CD14-positive monocyte (primary cell): ENCODE data around the gene MYO19. TPM values are rescaled to one million over a fixed set of nuclear protein-coding genes. Genes with fewer than 3 reads are reported as not detected.
"Not testable (repeated sequence)": the region's sequence is repeated elsewhere in the genome, so short reads cannot be mapped to it uniquely, and the experiment has no call there.

Experiments
- DNase-seq, 3 donors: peaks; one replicate each; pipeline ENCODE4 v3.0.0-alpha.2; 2011 to 2022
- H2AFZ ChIP-seq: 2 replicates; pipeline ENCODE4 v1.6.0; 2012; ENCODE audit warnings: mild to moderate bottlenecking, low read depth, low read length, inconsistent platforms; ENCODE audit not compliant: insufficient read depth, poor library complexity, severe bottlenecking
- H3K27ac ChIP-seq, 2 donors: 1 replicate in 1 of 2; 2 replicates in 1 of 2; pipeline ENCODE4 v1.5.1; 2012 to 2013; ENCODE audit warnings: low read length in 2 of 2, control low read depth in 1 of 2, inconsistent platforms in 1 of 2, low read depth in 1 of 2, mild to moderate bottlenecking in 1 of 2
- H3K27me3 ChIP-seq, 2 donors: one replicate each; pipeline versions ENCODE4 v1.6.0 to v1.6.1; 2011 to 2013; ENCODE audit warnings: low read length in 2 of 2; ENCODE audit not compliant: control insufficient read depth in 2 of 2, insufficient read depth in 2 of 2
- H3K36me3 ChIP-seq, 2 donors: replicated peaks in 1 of 2; 1 replicate in 1 of 2; 2 replicates in 1 of 2; pipeline versions ENCODE4 v1.5.1 to v1.6.1; 2012 to 2013; ENCODE audit warnings: low read length in 2 of 2, control low read depth in 1 of 2, inconsistent platforms in 1 of 2, mild to moderate bottlenecking in 1 of 2; ENCODE audit not compliant: insufficient read depth in 2 of 2, control insufficient read depth in 1 of 2
- H3K4me1 ChIP-seq, 2 donors: 1 replicate in 1 of 2; 2 replicates in 1 of 2; pipeline versions ENCODE4 v1.5.1 to v1.6.1; 2012 to 2013; ENCODE audit warnings: low read length in 2 of 2, control low read depth in 1 of 2, inconsistent platforms in 1 of 2, mild to moderate bottlenecking in 1 of 2, moderate library complexity in 1 of 2; ENCODE audit not compliant: insufficient read depth in 2 of 2, control insufficient read depth in 1 of 2
- H3K4me2 ChIP-seq: replicated peaks from 2 replicates; pipeline ENCODE3; 2012; ENCODE audit warnings: low read length, moderate library complexity, mild to moderate bottlenecking; ENCODE audit not compliant: poor library complexity, severe bottlenecking; ENCODE audit errors: extremely low read depth
- H3K4me3 ChIP-seq, 3 experiments: fragments of 200-600 bp in 1 of 3; sonication (generic) in 1 of 3; replicated peaks in 1 of 3; 1 replicate in 2 of 3; 2 replicates in 1 of 3; pipeline ENCODE4 v1.5.1; 2011 to 2013; ENCODE audit warnings: low read length in 3 of 3, mild to moderate bottlenecking in 3 of 3, control low read depth in 2 of 3, low read depth in 2 of 3, inconsistent platforms in 1 of 3, moderate library complexity in 1 of 3
- H3K79me2 ChIP-seq: 2 replicates; pipeline ENCODE4 v1.6.0; 2012; ENCODE audit warnings: mild to moderate bottlenecking, control low read depth, inconsistent platforms, low read length, moderate library complexity; ENCODE audit not compliant: insufficient read depth
- H3K9ac ChIP-seq: 2 replicates; pipeline ENCODE4 v1.6.0; 2017; ENCODE audit warnings: low read length, mild to moderate bottlenecking; ENCODE audit not compliant: insufficient read depth, poor library complexity, severe bottlenecking
- H3K9me3 ChIP-seq, 2 donors: replicated peaks in 1 of 2; 1 replicate in 1 of 2; 2 replicates in 1 of 2; pipeline versions ENCODE4 v1.5.1 to v1.6.1; 2012 to 2013; ENCODE audit warnings: low read length in 2 of 2, control low read depth in 1 of 2; ENCODE audit not compliant: control insufficient read depth in 1 of 2, insufficient read depth in 1 of 2
- H4K20me1 ChIP-seq: 2 replicates; pipeline ENCODE4 v1.6.0; 2012; ENCODE audit warnings: mild to moderate bottlenecking, low read length, control low read depth, moderate library complexity; ENCODE audit not compliant: insufficient read depth
- H3K27ac Mint-ChIP-seq, 7 donors: one replicate each; pipeline ENCODE4 v1.8.0; 2020; ENCODE audit warnings: mild to moderate bottlenecking in 7 of 7, mixed read lengths in 7 of 7, moderate library complexity in 6 of 7, inconsistent platforms in 2 of 7
- H3K27me3 Mint-ChIP-seq, 3 donors: one replicate each; pipeline ENCODE4 v1.8.0; 2021 to 2022; ENCODE audit warnings: low read depth in 3 of 3, mild to moderate bottlenecking in 3 of 3, mixed read lengths in 3 of 3, moderate library complexity in 3 of 3, inconsistent platforms in 1 of 3
- H3K36me3 Mint-ChIP-seq, 2 donors: one replicate each; pipeline ENCODE4 v1.8.0; 2020; ENCODE audit warnings: mixed read lengths in 2 of 2, inconsistent platforms in 1 of 2, mild to moderate bottlenecking in 1 of 2
- H3K4me1 Mint-ChIP-seq: one replicate; pipeline ENCODE4 v1.8.0; 2020; ENCODE audit warnings: mild to moderate bottlenecking, mixed read lengths
- H3K4me3 Mint-ChIP-seq, 2 donors: one replicate each; pipeline ENCODE4 v1.8.0; 2020; ENCODE audit warnings: mild to moderate bottlenecking in 2 of 2, mixed read lengths in 2 of 2, moderate library complexity in 1 of 2
- H3K9me3 Mint-ChIP-seq, 7 donors: one replicate each; pipeline ENCODE4 v1.8.0; 2020 to 2022; ENCODE audit warnings: mixed read lengths in 7 of 7, mild to moderate bottlenecking in 6 of 7, moderate library complexity in 6 of 7, inconsistent platforms in 2 of 7
- CTCF ChIP-seq: fragments of 200-600 bp; IDR thresholded peaks from one replicate; pipeline ENCODE4 v1.8.0; 2022; ENCODE audit warnings: antibody characterized with exemption, mild to moderate bottlenecking
- WGBS: methylation state at CpG from one replicate; pipeline ENCODE4 v1.1.5; 2013; ENCODE audit warnings: missing lambda C conversion rate; ENCODE audit not compliant: insufficient coverage; 5-methylcytosine and 5-hydroxymethylcytosine counted together
- intact Hi-C, 2 donors: fragments of 100-400 bp; cut with micrococcal nuclease; formaldehyde crosslinking; loops; one replicate each; pipeline versions ENCODE4 v1.15.0 to v1.15.1; 2023
- polyA plus RNA-seq, 3 donors: library from polyadenylated mRNA; depleted of rRNA in 1 of 3; unstranded in 2 of 3; stranded (reverse) in 1 of 3; fragments of 300-500 nt in 2 of 3; fragments of >200 nt in 1 of 3; fragmentation: Illumina TruSeq in 2 of 3; gene quantifications; 1 replicate in 2 of 3; 2 replicates in 1 of 3; pipeline ENCODE4 v1.2.3, GENCODE V29; 2012 to 2021

Gene MYO19
- polyA plus RNA-seq, 3 donors = 1.2 to 51.3 (median 1.9) TPM

GRCh38 chr17:36485805-36486203 is 48.9 kb downstream of the MYO19 start:
- H4K20me1 ChIP-seq = peaks cover 19% of the 10 kb centered on the region
- no peak for TF ChIP-seq CTCF
- intact Hi-C loops = loop anchor here (5.0 to 10.0 kb wide), 2 partner anchors 46 to 511 kb away; partner anchors contain the start of genes MYO19 (in 1 of the 2) and PIGW (in 1 of the 2)
- Mint-ChIP-seq H3K27ac (peak overlapping the region in 3 of 7 donors; percentile 71 to 95 (median 93)), H3K36me3 (peaks cover 6 to 10% of the 10 kb centered on the region in 2 donors), H3K9me3 (peaks cover 0 to 4% (median 0%) of the 10 kb centered on the region in 7 donors), H3K4me3 (peak overlapping the region; percentile 98 to 99), H3K27me3 (peaks cover 16 to 30% (median 18%) of the 10 kb centered on the region in 3 donors), H3K4me1 (peaks cover 28% of the 10 kb centered on the region)
- H3K79me2 ChIP-seq = peaks cover 43% of the 10 kb centered on the region
- peak overlapping the region; percentile 83 to 86 (median 85) for H3K4me3 ChIP-seq
- peak overlapping the region; percentile 89 for H3K4me2 ChIP-seq
- peaks cover 6 to 16% of the 10 kb centered on the region in 2 donors for H3K27me3 ChIP-seq
- peaks cover 24 to 32% of the 10 kb centered on the region in 2 donors for H3K4me1 ChIP-seq
- H3K27ac ChIP-seq = peak overlapping the region in 1 of 2 donors; percentile 73
- H3K9ac ChIP-seq = no peak overlapping the region
- H3K9me3 ChIP-seq = no peaks in the 10 kb centered on the region
- peak overlapping the region; percentile 96 for H2AFZ ChIP-seq
- H3K36me3 ChIP-seq = peaks cover 0 to 9% of the 10 kb centered on the region in 2 donors
- DNase-seq = no peak
- 81% methylated on average over 4 of the region's 10 CpGs for WGBS

- Histone ChIP-seq H3K27ac (no peak overlapping the region), H3K36me3 (peaks cover 0 to 1% of the 10 kb centered on the region in 2 donors), H3K4me2 (no peak overlapping the region), H4K20me1 (peaks cover 12% of the 10 kb centered on the region), H3K9me3 (no peaks in the 10 kb centered on the region), H3K27me3 (peaks cover 6 to 18% of the 10 kb centered on the region in 2 donors), H3K79me2 (peaks cover 36% of the 10 kb centered on the region), H2AFZ (peak overlapping the region; percentile 96), H3K4me1 (peaks cover 24 to 32% of the 10 kb centered on the region in 2 donors), H3K9ac (no peak overlapping the region), H3K4me3 (no peak overlapping the region)
- Mint-ChIP-seq H3K36me3 (peaks cover 2 to 5% of the 10 kb centered on the region in 2 donors), H3K27ac (peak overlapping the region in 1 of 7 donors; percentile 57), H3K27me3 (peaks cover 18 to 36% (median 23%) of the 10 kb centered on the region in 3 donors), H3K4me1 (peaks cover 27% of the 10 kb centered on the region), H3K9me3 (peaks cover 0 to 4% (median 0%) of the 10 kb centered on the region in 7 donors), H3K4me3 (no peak overlapping the region)
- no peak for TF ChIP-seq CTCF
- intact Hi-C loops = loop anchor here (5.0 to 10.0 kb wide), 2 partner anchors 47 to 510 kb away; partner anchors contain the start of genes MYO19 (in 1 of the 2) and PIGW (in 1 of the 2)
- 89% methylated on average over 6 of the region's 8 CpGs for WGBS
- no peak for DNase-seq
Measured at GRCh38 chr17:36485027-36485426, 49.6 kb downstream of the MYO19 start.

DNA sequence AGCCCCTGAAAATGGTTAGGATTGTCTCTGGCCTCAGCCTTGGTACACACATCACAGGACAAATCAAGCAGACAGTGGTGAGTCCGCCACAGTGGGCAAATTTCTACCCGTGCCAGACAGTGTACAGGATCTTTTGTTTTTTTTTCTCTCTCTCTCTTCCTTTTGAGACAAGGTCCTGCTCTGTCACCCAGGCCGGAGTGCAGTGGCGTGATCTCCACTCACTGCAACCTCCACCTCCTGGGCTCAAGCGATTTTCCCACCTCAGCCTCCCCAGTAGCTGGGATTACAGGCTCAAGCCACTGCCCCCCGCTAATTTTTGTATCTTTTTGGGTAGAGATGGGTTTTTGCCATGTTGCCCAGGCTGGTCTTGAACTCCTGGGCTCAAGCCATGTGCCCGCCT is 50.6 kb downstream of the MYO19 start:
- H4K20me1 ChIP-seq, H3K9ac ChIP-seq, H3K4me3 ChIP-seq, H3K9me3 Mint-ChIP-seq, H3K36me3 ChIP-seq, H2AFZ ChIP-seq, H3K27ac ChIP-seq, H3K36me3 Mint-ChIP-seq, H3K4me3 Mint-ChIP-seq, DNase-seq, H3K27ac Mint-ChIP-seq, H3K4me2 ChIP-seq, H3K9me3 ChIP-seq: not testable (repeated sequence)
- Mint-ChIP-seq H3K4me1 (peaks cover 24% of the 10 kb centered on the region), H3K27me3 (peaks cover 24 to 38% (median 26%) of the 10 kb centered on the region in 3 donors)
- peaks cover 6 to 18% of the 10 kb centered on the region in 2 donors for H3K27me3 ChIP-seq
- intact Hi-C loops = loop anchor here in 1 of 2 donors (10.0 kb wide), 1 partner anchor 509 kb away; no protein-coding TSS in a partner anchor
- WGBS = 94% methylated on average over 5 of the region's 7 CpGs
- peaks cover 24 to 32% of the 10 kb centered on the region in 2 donors for H3K4me1 ChIP-seq
- peaks cover 25% of the 10 kb centered on the region for H3K79me2 ChIP-seq
